Smooth muscle cell (in vitro differentiated cells): ENCODE measurements around the gene ERV3-1. TPM values are rescaled to one million over a fixed set of nuclear protein-coding genes. Genes with fewer than 3 reads are reported as not detected.

ENCODE experiments used
- DNase-seq: peaks from one replicate; lab custom pipeline; 2025; ENCODE audit not compliant: unreplicated experiment; lab: John Stamatoyannopoulos, UW
- H2AFZ ChIP-seq: fragments of 200-600 bp; sonication (generic); 2 replicates; pipeline ENCODE4 v1.6.0; 2016; ENCODE audit warnings: antibody characterized with exemption, low read depth, mild to moderate bottlenecking
- H3F3A ChIP-seq: fragments of 200-600 bp; sonication (generic); 2 replicates; pipeline ENCODE4 v1.6.0; 2017; ENCODE audit warnings: antibody characterized with exemption, low read depth
- H3K27ac ChIP-seq: fragments of 200-600 bp; sonication (generic); 2 replicates; pipeline ENCODE4 v1.5.1; 2016; ENCODE audit warnings: low read depth, mild to moderate bottlenecking
- H3K27me3 ChIP-seq: fragments of 200-600 bp; sonication (generic); 2 replicates; pipeline ENCODE4 v1.6.1; 2016; ENCODE audit warnings: low read depth, mild to moderate bottlenecking
- H3K36me3 ChIP-seq: fragments of 200-600 bp; sonication (generic); 2 replicates; pipeline ENCODE4 v1.5.1; 2016; ENCODE audit warnings: low read depth
- H3K4me1 ChIP-seq: fragments of 200-600 bp; sonication (generic); 2 replicates; pipeline ENCODE4 v1.5.1; 2016; ENCODE audit warnings: low read depth
- H3K4me2 ChIP-seq: fragments of 200-600 bp; sonication (generic); 2 replicates; pipeline ENCODE4 v1.6.0; 2016; ENCODE audit warnings: mild to moderate bottlenecking
- H3K4me3 ChIP-seq: fragments of 200-600 bp; sonication (generic); 2 replicates; pipeline ENCODE4 v1.5.1; 2016; ENCODE audit warnings: mild to moderate bottlenecking
- H3K79me2 ChIP-seq: fragments of 200-600 bp; sonication (generic); 2 replicates; pipeline ENCODE4 v1.6.0; 2016; ENCODE audit warnings: low read depth, mild to moderate bottlenecking
- H3K9ac ChIP-seq: fragments of 200-600 bp; sonication (generic); 2 replicates; pipeline ENCODE4 v1.6.0; 2016; ENCODE audit warnings: low read depth
- H3K9me3 ChIP-seq: fragments of 200-600 bp; sonication (generic); replicated peaks from 2 replicates; pipeline ENCODE4 v1.5.1; 2016; ENCODE audit warnings: low read depth
- H4K20me1 ChIP-seq: fragments of 200-600 bp; sonication (generic); 2 replicates; pipeline ENCODE4 v1.6.0; 2016; ENCODE audit warnings: low read depth
- WGBS: methylation state at CpG from one replicate; pipeline ENCODE4 v1.1.7; 2016; ENCODE audit warnings: low lambda C conversion rate; 5-methylcytosine and 5-hydroxymethylcytosine counted together
- polyA plus RNA-seq: library from polyadenylated mRNA; unstranded; fragments of >200 nt; fragmentation: Nextera tagmentation; extraction: Ambion mirVana; gene quantifications from 2 replicates; pipeline ENCODE4 v1.2.1, GENCODE V29; 2016
- total RNA-seq: library from RNA; depleted of rRNA; stranded (reverse); fragments of >200 nt; gene quantifications from 2 replicates; pipeline ENCODE4 v1.2.3, GENCODE V29; 2014
- TF ChIP-seq, protein P1 (sequence below): fragments of 200-600 bp; sonication (generic); IDR thresholded peaks from 2 replicates; pipeline ENCODE4 v1.5.1; 2017; ENCODE audit warnings: borderline replicate concordance, mild to moderate bottlenecking, antibody characterized with exemption; ENCODE audit not compliant: insufficient read depth, poor library complexity, severe bottlenecking

The ERV3-1 gene
- total and polyA plus RNA-seq, 2 experiments from 2014 or later, result 6.7 to 16.8 TPM

DNA sequence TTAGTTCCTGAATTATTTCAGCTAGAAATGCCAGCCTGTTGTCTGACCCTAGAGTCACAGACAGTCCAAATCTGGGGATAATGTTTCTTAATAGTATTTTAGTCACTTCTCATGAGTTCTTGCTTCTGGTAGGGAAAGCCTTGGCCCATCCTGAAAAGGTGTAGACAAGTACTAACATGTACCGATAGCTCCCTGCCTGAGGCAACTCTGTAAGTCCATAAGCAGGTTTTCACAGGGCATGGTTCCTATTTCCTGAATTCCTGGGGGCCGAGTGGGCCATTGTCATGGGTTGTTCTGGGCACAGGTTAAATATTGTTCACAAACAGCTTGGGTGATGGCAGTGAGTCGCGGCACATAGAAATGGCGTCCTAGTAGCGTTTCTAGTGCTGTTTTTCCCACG, 12.6 kb downstream of the ERV3-1 start:
- H4K20me1 ChIP-seq, result no peaks in the 10 kb centered on the region
- no peak overlapping the region for H3K27ac ChIP-seq
- no peak overlapping the region for H3K4me3 ChIP-seq
- no peak overlapping the region for H3K4me2 ChIP-seq
- H3K9me3 ChIP-seq, result peaks cover 16% of the 10 kb centered on the region
- no peaks in the 10 kb centered on the region for H3K4me1 ChIP-seq
- no peak overlapping the region for H3K9ac ChIP-seq
- no peaks in the 10 kb centered on the region for H3K27me3 ChIP-seq
- no peaks in the 10 kb centered on the region for H3F3A ChIP-seq
- no peaks in the 10 kb centered on the region for H3K79me2 ChIP-seq
- TF ChIP-seq, protein P1, sequence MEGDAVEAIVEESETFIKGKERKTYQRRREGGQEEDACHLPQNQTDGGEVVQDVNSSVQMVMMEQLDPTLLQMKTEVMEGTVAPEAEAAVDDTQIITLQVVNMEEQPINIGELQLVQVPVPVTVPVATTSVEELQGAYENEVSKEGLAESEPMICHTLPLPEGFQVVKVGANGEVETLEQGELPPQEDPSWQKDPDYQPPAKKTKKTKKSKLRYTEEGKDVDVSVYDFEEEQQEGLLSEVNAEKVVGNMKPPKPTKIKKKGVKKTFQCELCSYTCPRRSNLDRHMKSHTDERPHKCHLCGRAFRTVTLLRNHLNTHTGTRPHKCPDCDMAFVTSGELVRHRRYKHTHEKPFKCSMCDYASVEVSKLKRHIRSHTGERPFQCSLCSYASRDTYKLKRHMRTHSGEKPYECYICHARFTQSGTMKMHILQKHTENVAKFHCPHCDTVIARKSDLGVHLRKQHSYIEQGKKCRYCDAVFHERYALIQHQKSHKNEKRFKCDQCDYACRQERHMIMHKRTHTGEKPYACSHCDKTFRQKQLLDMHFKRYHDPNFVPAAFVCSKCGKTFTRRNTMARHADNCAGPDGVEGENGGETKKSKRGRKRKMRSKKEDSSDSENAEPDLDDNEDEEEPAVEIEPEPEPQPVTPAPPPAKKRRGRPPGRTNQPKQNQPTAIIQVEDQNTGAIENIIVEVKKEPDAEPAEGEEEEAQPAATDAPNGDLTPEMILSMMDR, result no peak
- WGBS, result over 99% methylated on average over 7 of the region's 7 CpGs
- no peak overlapping the region for H2AFZ ChIP-seq
- H3K36me3 ChIP-seq, result peaks cover 12% of the 10 kb centered on the region
- no peak for DNase-seq

DNA sequence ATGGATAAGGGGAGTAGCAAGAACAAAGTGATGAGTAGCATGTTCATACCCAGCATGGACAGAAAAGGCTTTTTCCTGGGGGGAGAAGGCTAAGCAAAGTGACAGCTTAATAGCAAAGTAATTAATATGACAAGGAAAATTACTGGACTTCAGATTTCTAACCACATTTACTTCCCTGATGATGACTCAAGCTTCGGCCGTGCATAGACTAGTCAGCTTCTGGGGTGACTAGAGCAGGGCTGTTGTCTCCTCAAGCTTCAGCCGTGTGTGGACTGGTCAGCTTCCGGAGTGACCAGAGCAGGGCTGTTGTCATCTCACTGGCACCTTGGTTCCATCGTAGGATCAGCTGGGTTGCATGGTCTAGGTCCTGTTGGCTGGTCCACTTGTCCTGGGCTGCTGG, 13.5 kb downstream of the ERV3-1 start:
- no peaks in the 10 kb centered on the region for H4K20me1 ChIP-seq
- H3K27ac ChIP-seq, result no peak overlapping the region
- DNase-seq, result no peak
- TF ChIP-seq, protein P1, result no peak
- H2AFZ ChIP-seq, result no peak overlapping the region
- 78% methylated on average over 5 of the region's 5 CpGs for WGBS
- H3K79me2 ChIP-seq, result peaks cover 4% of the 10 kb centered on the region
- no peaks in the 10 kb centered on the region for H3F3A ChIP-seq
- H3K27me3 ChIP-seq, result no peaks in the 10 kb centered on the region
- no peak overlapping the region for H3K4me2 ChIP-seq
- no peak overlapping the region for H3K9ac ChIP-seq
- no peaks in the 10 kb centered on the region for H3K4me1 ChIP-seq
- no peak overlapping the region for H3K4me3 ChIP-seq
- H3K9me3 ChIP-seq, result peaks cover 23% of the 10 kb centered on the region
- peaks cover 18% of the 10 kb centered on the region for H3K36me3 ChIP-seq

DNA sequence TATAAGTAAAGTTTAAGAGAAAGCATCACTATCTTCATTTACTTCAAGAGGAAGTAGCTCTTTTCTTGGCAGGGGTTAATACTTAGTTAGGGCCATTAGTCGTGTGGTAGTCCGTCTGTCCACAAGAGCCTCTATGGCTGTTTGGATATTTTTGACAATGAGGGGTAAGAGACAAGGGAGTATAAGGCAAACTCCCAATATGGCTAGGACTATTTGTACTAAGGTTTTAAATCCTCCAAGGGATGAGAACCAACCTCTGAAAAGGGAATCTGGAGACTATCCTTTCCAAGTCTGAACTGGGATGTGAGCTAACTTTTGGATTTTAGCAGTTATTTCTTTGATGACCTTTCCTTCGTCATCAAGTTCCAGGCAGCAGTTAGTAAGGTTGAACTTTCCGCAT, 15.6 kb downstream of the ERV3-1 start, which contains the start of gene ZNF117:
Gene ZNF117 (minus strand): TSS at position 101 of the 400 bp plus-strand sequence.
- TF ChIP-seq, protein P1, result no peak
- Histone ChIP-seq H3K36me3 (peaks cover 26% of the 10 kb centered on the region), H3K4me3 (no peak within 1 kb of the TSS), H3K9ac (no peak within 1 kb of the TSS), H4K20me1 (no peaks in the 10 kb centered on the region), H2AFZ (no peak within 1 kb of the TSS), H3F3A (no peaks in the 10 kb centered on the region), H3K9me3 (peaks cover 29% of the 10 kb centered on the region), H3K79me2 (peaks cover 6% of the 10 kb centered on the region), H3K27ac (no peak within 1 kb of the TSS), H3K4me1 (no peaks in the 10 kb centered on the region), H3K4me2 (no peak within 1 kb of the TSS), H3K27me3 (no peaks in the 10 kb centered on the region)
- DNase-seq, result no peak
- 70% methylated on average over 4 of the region's 4 CpGs for WGBS

DNA sequence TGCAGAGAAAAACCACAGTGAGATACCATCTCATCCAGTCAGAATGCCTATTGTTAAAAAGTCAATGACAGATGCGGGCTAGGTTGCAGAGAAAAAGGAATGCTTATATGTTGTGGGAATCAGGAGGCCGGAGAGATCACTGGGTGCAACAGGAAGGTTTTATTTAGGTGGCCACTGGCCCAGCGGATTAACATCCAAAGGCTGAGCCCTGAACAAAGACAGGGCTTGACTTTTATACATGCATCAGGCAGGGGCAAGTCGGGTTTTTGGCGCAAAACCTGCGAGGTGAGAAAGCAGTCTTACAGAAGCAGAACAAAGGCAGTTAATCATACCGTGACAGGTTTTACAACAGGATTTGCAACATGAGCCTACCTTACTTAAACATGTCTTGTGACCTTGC, 16.3 kb downstream of the ERV3-1 start:
- H3K4me1 ChIP-seq, result no peaks in the 10 kb centered on the region
- no peak overlapping the region for H3K27ac ChIP-seq
- no peak for DNase-seq
- peaks cover 30% of the 10 kb centered on the region for H3K36me3 ChIP-seq
- H3F3A ChIP-seq, result no peaks in the 10 kb centered on the region
- no peaks in the 10 kb centered on the region for H3K27me3 ChIP-seq
- no peak overlapping the region for H2AFZ ChIP-seq
- peaks cover 6% of the 10 kb centered on the region for H3K79me2 ChIP-seq
- H3K9ac ChIP-seq, result no peak overlapping the region
- peaks cover 31% of the 10 kb centered on the region for H3K9me3 ChIP-seq
- no peaks in the 10 kb centered on the region for H4K20me1 ChIP-seq
- no peak overlapping the region for H3K4me2 ChIP-seq
- H3K4me3 ChIP-seq, result no peak overlapping the region
- WGBS, result 96% methylated on average over 7 of the region's 7 CpGs
- TF ChIP-seq, protein P1, result no peak
